CD4-positive, alpha-beta T cell treated with Interleukin-1 beta for 1 hour (primary cell): Measurements from ENCODE around the gene MPG.
A peak's percentile ranks its signal among the peaks of the same experiment; 100 is the strongest.

ENCODE experiments used
- DNase-seq, 2 donors: peaks; one replicate each; pipeline ENCODE4 v3.0.0-alpha.2; 2020 to 2022

Gene MPG

GRCh38 chr16:85865-86264 is 7.8 kb downstream of the MPG start:
- no peak for DNase-seq

- DNase-seq, result no peak
Observed at GRCh38 chr16:86483-86952, 8.5 kb downstream of the MPG start.

GRCh38 chr16:88613-89012 is 10.6 kb downstream of the MPG start:
- no peak for DNase-seq

- DNase-seq, result no peak
Observed at GRCh38 chr16:89391-90302, 11.6 kb downstream of the MPG start.

GRCh38 chr16:91484-91883 is 13.5 kb downstream of the MPG start:
- no peak for DNase-seq

- DNase-seq, result no peak
Observed at GRCh38 chr16:92431-93339, 14.7 kb downstream of the MPG start.

- DNase-seq, result no peak
Observed at GRCh38 chr16:94918-95265, 16.9 kb downstream of the MPG start.

GRCh38 chr16:96935-97381 is 18.9 kb downstream of the MPG start:
- DNase-seq, result peak; percentile 90 to 91

- no peak for DNase-seq
Observed at GRCh38 chr16:97822-98221, 19.8 kb downstream of the MPG start.

- no peak for DNase-seq
Observed at GRCh38 chr16:100989-101388, 23.0 kb downstream of the MPG start.

GRCh38 chr16:101586-101985 is 23.6 kb downstream of the MPG start:
- no peak for DNase-seq

- no peak for DNase-seq
Observed at GRCh38 chr16:102060-102855, 24.2 kb downstream of the MPG start.

GRCh38 chr16:104355-104754 is 26.3 kb downstream of the MPG start:
- DNase-seq, result no peak

GRCh38 chr16:104928-105327 is 26.9 kb downstream of the MPG start:
- DNase-seq, result no peak

GRCh38 chr16:105521-105920 is 27.5 kb downstream of the MPG start:
- DNase-seq, result no peak

- DNase-seq, result peak; percentile 63 to 72
Observed at GRCh38 chr16:106623-107324, 28.7 kb downstream of the MPG start.

- no peak for DNase-seq
Observed at GRCh38 chr16:112153-112840, 34.3 kb downstream of the MPG start.

- DNase-seq, result no peak
Observed at GRCh38 chr16:114327-114726, 36.3 kb downstream of the MPG start.

- DNase-seq, result no peak
Observed at GRCh38 chr16:116015-116414, 38.0 kb downstream of the MPG start.

GRCh38 chr16:117379-118365 is 39.6 kb downstream of the MPG start:
- DNase-seq, result peak; percentile 69
